Ovary (tissue), 3 donors: Measurements from ENCODE around the gene ACTN2.

Experiments used
- EP300 ChIP-seq: sonication (generic); formaldehyde crosslinking; IDR thresholded peaks from one replicate; pipeline ENCODE4 v1.6.1; 2017; ENCODE audit warnings: antibody characterized with exemption
- POLR2A ChIP-seq: fragments of 450-650 bp; IDR thresholded peaks from one replicate; pipeline ENCODE4 v1.6.1; 2017; ENCODE audit warnings: antibody characterized with exemption, mild to moderate bottlenecking, moderate library complexity
- TF ChIP-seq, protein P1 (sequence below), 3 donors: fragments of 450-650 bp in 2 of 3; fragments of 200-600 bp in 1 of 3; IDR thresholded peaks; one replicate each; pipeline versions ENCODE4 v1.5.1 to v1.8.0; 2016 to 2022; ENCODE audit warnings: antibody characterized with exemption in 3 of 3, mild to moderate bottlenecking in 1 of 3
- donor health status: DM: no; HTN: no; CAD: no.

DNA sequence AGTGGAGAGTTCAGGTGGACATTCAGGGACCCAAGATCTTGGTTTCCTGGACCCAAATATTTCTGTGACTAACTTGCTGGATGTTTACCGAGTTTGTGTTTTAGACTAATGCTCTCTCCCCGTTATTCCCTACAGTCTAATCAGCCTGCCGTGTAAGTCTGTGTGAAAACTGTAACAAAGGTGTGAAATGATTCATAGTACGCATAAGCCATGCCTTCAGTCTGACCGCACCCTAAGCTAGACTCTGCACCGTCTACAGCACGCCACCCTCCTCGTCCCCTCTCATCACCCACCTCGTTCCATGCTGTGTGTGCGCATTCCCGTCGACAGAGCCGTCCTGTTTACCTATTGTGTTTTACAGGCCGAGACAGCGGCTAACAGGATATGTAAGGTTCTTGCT lies 50.5 kb downstream of the ACTN2 start:
- TF ChIP-seq, protein P1, sequence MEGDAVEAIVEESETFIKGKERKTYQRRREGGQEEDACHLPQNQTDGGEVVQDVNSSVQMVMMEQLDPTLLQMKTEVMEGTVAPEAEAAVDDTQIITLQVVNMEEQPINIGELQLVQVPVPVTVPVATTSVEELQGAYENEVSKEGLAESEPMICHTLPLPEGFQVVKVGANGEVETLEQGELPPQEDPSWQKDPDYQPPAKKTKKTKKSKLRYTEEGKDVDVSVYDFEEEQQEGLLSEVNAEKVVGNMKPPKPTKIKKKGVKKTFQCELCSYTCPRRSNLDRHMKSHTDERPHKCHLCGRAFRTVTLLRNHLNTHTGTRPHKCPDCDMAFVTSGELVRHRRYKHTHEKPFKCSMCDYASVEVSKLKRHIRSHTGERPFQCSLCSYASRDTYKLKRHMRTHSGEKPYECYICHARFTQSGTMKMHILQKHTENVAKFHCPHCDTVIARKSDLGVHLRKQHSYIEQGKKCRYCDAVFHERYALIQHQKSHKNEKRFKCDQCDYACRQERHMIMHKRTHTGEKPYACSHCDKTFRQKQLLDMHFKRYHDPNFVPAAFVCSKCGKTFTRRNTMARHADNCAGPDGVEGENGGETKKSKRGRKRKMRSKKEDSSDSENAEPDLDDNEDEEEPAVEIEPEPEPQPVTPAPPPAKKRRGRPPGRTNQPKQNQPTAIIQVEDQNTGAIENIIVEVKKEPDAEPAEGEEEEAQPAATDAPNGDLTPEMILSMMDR (IDR thresholded peaks at IDR 0.05), result no peak
- no peak for TF ChIP-seq POLR2A
- TF ChIP-seq EP300, result no peak
